VCaP (cell line): ENCODE results near the gene SERPINA12.

Source experiments
- H3K27ac ChIP-seq: fragments of 450-650 bp; 2 replicates; pipeline ENCODE4 v1.5.1; 2017
- CTCF ChIP-seq: fragments of 450-650 bp; conservative IDR thresholded peaks from 2 replicates; pipeline ENCODE4 v1.5.1; 2017; ENCODE audit warnings: mild to moderate bottlenecking, moderate library complexity

Gene SERPINA12

GRCh38 chr14:94501588-94502516, 7.4 kb downstream of the SERPINA12 start:
- no peak for TF ChIP-seq CTCF
- no peak overlapping the region for H3K27ac ChIP-seq

- no peak for TF ChIP-seq CTCF
- H3K27ac ChIP-seq: no peak overlapping the region
Measured at GRCh38 chr14:94500264-94500663, 9.0 kb downstream of the SERPINA12 start.

GRCh38 chr14:94499673-94500072, 9.6 kb downstream of the SERPINA12 start:
- TF ChIP-seq CTCF: no peak

GRCh38 chr14:94498215-94498614, 11.1 kb downstream of the SERPINA12 start:
- no peak overlapping the region for H3K27ac ChIP-seq
- no peak for TF ChIP-seq CTCF

More at GRCh38 chr14:94499673-94500072, 9.6 kb downstream of the SERPINA12 start:
- no peak overlapping the region for H3K27ac ChIP-seq

GRCh38 chr14:94494085-94494484, 15.2 kb downstream of the SERPINA12 start:
- no peak overlapping the region for H3K27ac ChIP-seq
- TF ChIP-seq CTCF: no peak

- no peak for TF ChIP-seq CTCF
Measured at GRCh38 chr14:94491511-94491910, 17.8 kb downstream of the SERPINA12 start.

GRCh38 chr14:94489336-94489735, 19.9 kb downstream of the SERPINA12 start:
- TF ChIP-seq CTCF: no peak
- H3K27ac ChIP-seq: no peak overlapping the region

More at GRCh38 chr14:94491511-94491910, 17.8 kb downstream of the SERPINA12 start:
- H3K27ac ChIP-seq: no peak overlapping the region
